K562 (cell line): Measurements from ENCODE around the gene KIRREL1. TPM values are rescaled to one million over a fixed set of nuclear protein-coding genes. Genes with fewer than 3 reads are reported as not detected.

Source experiments
- EP300 ChIP-seq: IDR thresholded peaks from 2 replicates; pipeline ENCODE4 v1.6.1; 2012; ENCODE audit warnings: low read length, improper control_type of control experiment
- HNRNPLL ChIP-seq: fragments of 200-400 bp; formaldehyde crosslinking; IDR thresholded peaks from 2 replicates; pipeline ENCODE4 v1.6.1; 2017; ENCODE audit warnings: low read length, low read depth, mild to moderate bottlenecking; ENCODE audit not compliant: poor library complexity, severe bottlenecking
- JUND ChIP-seq, 2 experiments: IDR thresholded peaks; 2 replicates in 1 of 2; 3 replicates in 1 of 2; pipeline ENCODE4 v1.6.1; 2011; ENCODE audit warnings: borderline replicate concordance in 2 of 2, low read depth in 2 of 2, low read length in 2 of 2, improper control_type of control experiment in 1 of 2, missing biosample characterization in 1 of 2, missing genetic modification characterization in 1 of 2, missing genetic modification reagents in 1 of 2
- MYC ChIP-seq, 2 experiments: fragments of 250-450 bp in 1 of 2; sonication (Bioruptor Pico) in 1 of 2; IDR thresholded peaks; 2 replicates each; pipeline versions ENCODE4 v1.5.1 to v1.6.1; 2012 to 2021; ENCODE audit warnings: low read depth in 2 of 2, borderline replicate concordance in 1 of 2, improper control_type of control experiment in 1 of 2, low read length in 1 of 2, mild to moderate bottlenecking in 1 of 2, moderate library complexity in 1 of 2
- PHF21A ChIP-seq: fragments of 450-650 bp; IDR thresholded peaks from 2 replicates; pipeline ENCODE4 v1.6.1; 2017; ENCODE audit warnings: low read depth, borderline replicate concordance
- ZNF592 ChIP-seq: fragments of 450-650 bp; IDR thresholded peaks from 2 replicates; pipeline ENCODE4 v1.6.1; 2017; ENCODE audit warnings: antibody characterized with exemption, mild to moderate bottlenecking
- polyA plus RNA-seq, 8 experiments: library from polyadenylated mRNA; depleted of rRNA in 4 of 8; stranded (reverse) in 5 of 8; unstranded in 3 of 8; fragments of >200 nt; fragmentation: Nextera tagmentation in 2 of 8; fragmentation: Illumina TruSeq in 1 of 8; extraction: Ambion mirVana in 2 of 8; extraction: Trizol in 1 of 8; gene quantifications; 2 replicates each; pipeline versions ENCODE4 v1.2.1 to v1.2.3, GENCODE V29; 2011 to 2014; ENCODE audit warnings: inconsistent platforms in 1 of 8, missing spikeins in 1 of 8
- total RNA-seq, 7 experiments: library from RNA; depleted of rRNA in 6 of 7; stranded (reverse); fragments of >200 nt in 6 of 7; fragmentation: Illumina TruSeq in 2 of 7; extraction: Trizol in 2 of 7; gene quantifications; 2 replicates each; pipeline versions ENCODE4 v1.2.1 to v1.2.3, GENCODE V29; 2011 to 2021; ENCODE audit warnings: low replicate concordance in 1 of 7

KIRREL1 gene
- total and polyA plus RNA-seq, 9 of the 15 experiments (the other 6 are each of a cell fraction or from before 2014, with no cell fraction given): under 0.01 to 0.22 (median 0.03) TPM; not detected in 3

- TF ChIP-seq HNRNPLL: no peak
- TF ChIP-seq PHF21A: no peak
- no peak for TF ChIP-seq ZNF592
- TF ChIP-seq MYC (IDR thresholded peaks at IDR 0.05; ENCODE audit: low read depth, low read length): no peak
- TF ChIP-seq MYC (CRISPR knock-in tag; IDR thresholded peaks at IDR 0.05; ENCODE audit: borderline replicate concordance, low read depth): no peak
- no peak for TF ChIP-seq EP300
- no peak for TF ChIP-seq JUND (IDR thresholded peaks at IDR 0.05; ENCODE audit: borderline replicate concordance, low read depth, low read length)
- no peak for TF ChIP-seq JUND (tag; IDR thresholded peaks at IDR 0.05; ENCODE audit: borderline replicate concordance, low read depth, low read length)
Measured at GRCh38 chr1:158122833-158123388, 129.5 kb downstream of the KIRREL1 start (continued).
